HG03558 (cell line): Measurements from ENCODE around the gene RBM20.
"Not testable (repeated sequence)": the region's sequence is repeated elsewhere in the genome, so short reads cannot be mapped to it uniquely, and the experiment has no call there.

Experiments used
- ATAC-seq: cut with Tn5 transposase; IDR thresholded peaks from one replicate; pipeline ENCODE4 v1.9.1; 2021; ENCODE audit warnings: moderate number of reproducible peaks; ENCODE audit not compliant: unreplicated experiment; ENCODE audit errors: extremely low read depth

The RBM20 gene

DNA sequence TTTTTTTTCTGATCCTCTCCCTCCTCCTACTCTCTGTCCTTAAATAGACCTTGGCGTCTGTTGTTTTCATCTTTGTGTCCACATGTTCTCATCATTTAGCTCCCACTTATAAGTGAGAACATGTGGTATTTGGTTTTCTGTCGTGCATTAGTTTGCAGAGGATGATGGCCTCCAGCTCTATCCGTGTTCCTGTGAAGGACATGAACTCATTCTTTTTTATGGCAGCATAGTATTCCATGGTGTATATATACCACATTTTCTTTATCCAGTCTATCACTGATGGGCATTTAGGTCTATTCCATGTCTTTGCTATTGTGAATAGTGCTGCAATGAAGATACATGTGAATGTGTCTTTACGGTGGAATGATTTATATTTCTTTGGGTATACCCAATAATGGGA lies 20.8 kb upstream of the RBM20 start:
- ATAC-seq: not testable (repeated sequence)

DNA sequence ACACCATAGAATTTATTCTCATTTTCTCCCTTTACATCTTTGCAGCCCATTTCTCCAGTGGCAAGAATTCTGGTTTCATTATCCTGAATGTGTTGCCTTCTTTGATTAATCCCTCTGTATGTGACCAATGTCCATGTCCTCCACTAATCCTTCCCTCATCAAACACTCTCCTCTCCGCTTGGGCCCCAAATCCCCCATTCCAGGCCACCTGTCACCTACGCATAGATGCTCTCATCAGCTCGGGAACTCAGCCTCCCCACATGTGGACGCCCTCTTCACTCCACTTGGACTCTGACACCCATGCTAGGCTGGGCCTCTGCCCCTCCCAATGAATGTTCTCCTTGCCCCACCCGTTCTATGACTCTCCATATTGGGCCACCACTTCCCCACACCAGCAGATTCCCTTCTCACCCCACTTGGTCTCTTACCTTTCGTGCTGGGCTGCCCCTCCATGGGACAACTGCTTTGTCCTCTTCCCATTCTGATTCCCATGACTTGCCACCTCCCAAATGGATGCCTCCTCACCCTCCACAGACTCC lies 18.7 kb upstream of the RBM20 start:
- no peak for ATAC-seq

DNA sequence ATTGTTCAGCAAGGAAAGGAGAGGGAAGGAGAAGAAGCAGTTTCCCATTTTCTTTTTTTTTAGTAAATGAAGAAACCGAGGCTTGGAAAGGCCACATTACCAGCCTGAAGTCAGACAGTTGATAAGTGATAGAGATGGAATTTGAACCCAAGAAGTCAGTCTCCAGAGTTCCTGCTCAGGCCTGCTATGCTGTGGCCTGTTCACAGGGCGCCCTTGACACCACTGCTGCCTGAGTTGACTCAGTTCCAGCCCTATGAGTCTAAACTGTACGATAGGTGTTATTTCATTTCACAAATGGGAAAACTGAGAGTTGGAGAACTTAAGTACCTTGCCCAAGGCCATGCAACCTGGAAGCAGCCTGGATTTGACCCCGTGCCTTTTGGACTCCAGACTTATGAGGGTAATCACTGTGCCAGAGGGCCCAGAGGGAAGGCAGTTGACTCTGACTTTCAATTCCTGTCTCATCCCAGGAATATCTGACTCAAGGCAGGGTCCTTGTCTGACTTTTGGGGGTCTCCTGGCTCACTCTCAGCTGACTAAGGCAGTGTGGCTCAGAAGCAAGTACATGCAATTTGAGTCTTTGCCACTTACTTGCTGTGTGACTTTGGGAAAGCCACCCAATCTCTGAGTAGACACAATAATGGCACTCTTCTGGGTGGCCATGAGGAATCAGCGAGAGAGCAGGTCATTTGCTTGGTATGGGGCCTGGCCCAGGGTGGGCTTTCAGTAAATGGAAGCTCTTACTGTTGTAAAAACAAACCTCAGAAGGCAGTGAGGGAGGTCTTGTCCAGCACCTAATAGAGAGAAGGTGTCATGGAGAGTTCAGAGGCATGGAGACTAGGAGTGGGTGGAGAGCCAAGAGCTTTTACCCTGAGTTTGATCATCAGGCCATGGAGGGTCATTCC lies 17.9 kb upstream of the RBM20 start:
- no peak for ATAC-seq

DNA sequence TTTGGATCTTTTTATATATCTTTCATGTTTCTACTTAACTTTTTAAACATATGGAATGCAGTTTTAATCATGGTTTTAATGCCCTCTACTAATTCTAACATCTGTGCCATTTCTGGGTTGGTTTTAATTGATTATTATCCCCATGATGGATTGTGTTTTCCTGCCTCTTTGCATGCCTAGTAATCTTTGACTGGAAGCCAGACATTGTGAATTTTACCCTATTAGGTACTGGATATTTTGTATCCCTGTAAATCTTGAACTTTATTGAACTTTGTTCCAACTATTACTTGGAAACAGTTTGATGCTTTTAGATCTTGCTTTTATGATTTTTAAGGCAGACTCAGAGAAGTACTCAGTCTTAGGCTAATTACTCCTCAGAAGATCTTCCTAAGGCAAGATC lies 16.0 kb upstream of the RBM20 start:
- ATAC-seq: no peak

DNA sequence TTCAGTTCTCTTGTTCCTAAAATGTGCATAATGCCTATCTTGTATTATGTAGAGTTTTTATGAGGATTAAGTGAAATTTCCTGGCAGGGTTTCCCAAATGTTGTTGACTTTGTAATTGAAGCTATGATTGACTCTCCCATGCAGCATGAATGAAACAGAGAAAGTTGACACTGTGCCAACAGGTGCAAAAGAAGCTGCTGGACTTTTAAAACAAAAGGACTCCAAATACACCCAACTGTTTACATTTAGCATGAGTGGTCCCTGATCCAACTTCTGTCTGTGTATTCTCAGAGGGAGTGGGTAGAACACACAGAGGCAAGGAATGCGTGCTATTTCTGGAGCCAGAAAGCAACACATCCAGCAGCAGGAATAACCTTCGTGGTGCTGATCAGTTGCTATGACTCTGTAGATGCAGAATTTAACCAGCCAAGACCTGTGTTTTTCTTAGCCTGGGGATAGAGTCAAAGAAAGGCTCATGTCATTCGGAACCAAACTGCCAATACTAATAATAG lies 14.4 kb upstream of the RBM20 start:
- no peak for ATAC-seq

DNA sequence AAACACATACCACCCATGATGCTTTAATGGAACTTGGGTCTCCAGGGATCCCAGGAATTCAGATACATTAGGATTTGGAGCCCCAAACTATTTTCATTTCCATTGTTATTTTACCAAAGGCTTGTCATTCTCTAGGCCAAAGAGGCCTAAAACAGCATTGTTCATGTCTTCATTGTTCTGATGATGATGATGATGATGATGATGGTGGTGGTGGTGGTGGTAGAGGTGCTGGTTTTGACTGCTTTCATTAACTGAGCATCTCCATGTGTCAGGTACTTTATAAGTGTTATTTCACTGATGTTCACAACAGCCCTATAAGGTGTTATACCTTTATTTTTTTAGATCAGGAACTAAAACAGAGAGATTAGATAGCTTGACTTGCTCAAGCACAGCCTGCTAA lies 12.2 kb upstream of the RBM20 start:
- ATAC-seq: no peak

DNA sequence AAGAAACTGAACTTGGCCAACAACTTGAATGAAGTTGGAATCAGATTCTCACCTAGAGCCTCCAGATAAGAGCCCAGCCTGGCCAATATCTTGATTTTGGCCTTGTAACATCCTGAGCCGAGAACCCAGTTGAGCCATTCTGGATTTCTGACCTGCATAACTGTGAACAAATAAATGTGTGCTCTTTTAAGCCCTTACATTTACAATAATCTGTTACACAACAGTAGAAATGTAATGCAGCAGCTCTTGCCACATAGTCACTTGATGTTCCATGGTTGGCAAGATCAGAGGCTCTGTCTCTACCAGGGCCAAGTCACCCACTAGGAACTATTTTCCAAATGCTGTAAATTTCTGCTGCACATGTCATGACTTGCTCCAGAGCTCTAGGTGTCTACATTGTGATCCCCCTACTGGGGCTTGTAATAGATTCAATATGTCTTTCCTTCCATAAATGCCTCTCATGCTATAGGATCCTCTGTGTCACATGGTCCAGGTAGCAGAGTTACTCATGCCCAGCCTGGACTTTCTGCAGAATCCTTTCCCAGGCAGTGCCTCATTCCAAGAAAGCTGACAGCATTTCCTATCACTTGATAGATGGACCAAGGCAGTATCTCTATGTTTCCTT lies 11.4 kb upstream of the RBM20 start:
- no peak for ATAC-seq

DNA sequence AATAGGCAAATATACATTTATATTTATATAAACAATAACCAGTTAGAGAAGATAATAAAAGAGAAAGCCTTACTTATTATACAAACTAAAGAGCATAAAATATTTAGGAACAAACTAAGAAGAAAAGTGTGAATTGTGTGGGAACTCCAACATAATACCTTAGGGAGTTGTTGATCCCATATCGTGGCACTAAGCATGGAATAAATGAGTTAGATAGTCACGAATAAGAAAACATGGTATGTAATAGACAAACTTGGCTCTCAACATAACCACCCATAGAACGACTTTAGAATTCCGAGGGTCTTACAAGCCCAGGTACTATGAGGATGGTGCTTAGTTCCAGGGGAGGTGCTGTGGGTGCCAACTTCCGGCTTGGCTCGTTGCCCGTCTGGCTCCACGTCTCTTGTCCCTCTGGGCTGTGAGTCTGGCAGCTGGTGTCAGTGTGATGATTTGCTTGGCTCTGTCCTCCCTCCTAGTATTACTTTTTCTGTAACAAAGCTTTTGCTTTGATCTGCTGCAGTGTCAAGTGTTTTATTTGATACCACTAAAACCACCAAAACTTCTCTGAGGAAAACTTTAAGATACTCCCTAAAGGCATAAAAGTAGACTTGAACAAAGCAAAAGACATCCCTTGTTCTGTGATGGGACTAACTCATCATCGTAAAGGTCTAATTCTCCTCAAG lies 9.5 kb upstream of the RBM20 start:
- no peak for ATAC-seq

DNA sequence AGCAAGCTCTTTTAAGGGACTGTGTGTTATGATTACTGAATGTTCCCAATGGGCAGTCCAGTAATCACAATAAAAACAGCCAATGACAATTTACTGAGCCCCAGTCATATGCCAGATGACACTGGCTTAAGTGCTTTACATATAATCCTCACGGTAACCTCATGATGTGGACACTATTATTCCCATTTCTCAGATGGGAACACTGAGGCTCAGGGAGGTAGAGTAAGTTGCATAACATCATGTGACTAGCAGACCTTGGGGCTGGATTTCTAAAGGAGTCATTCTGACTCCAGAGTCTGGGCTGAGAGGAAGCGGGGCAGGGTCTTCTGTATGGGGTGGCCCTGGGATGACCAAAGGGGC lies 7.6 kb upstream of the RBM20 start:
- ATAC-seq: no peak

DNA sequence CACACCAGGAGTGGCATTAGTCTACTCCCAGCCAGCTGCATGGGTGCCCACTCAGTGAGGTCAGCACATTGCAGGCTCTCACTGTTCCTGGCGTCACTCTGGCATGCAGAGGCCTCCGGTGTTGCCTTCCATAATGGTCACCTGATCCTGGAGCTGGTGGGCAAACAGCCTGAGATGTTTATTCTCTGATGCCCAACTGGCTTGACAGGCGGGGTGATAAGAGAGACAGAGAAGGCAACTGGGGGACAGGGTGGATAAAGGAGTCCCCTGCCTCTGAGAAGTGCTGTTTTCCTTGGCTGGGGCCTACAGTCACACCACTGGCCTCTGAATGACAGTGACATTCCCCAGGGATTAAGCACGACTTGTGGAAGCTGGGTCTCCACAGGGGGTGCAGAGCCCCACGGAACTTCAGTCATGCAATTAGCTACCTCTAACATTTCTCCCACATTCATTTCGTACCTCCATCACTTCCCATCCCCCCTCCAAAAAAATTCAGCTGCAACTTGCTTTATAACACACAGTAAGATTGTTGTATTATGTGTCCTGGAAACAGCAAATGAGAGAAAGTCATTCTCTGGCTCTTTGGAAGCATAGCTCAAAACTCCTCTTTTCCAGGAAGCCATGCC lies 7.1 kb upstream of the RBM20 start:
- ATAC-seq: no peak

DNA sequence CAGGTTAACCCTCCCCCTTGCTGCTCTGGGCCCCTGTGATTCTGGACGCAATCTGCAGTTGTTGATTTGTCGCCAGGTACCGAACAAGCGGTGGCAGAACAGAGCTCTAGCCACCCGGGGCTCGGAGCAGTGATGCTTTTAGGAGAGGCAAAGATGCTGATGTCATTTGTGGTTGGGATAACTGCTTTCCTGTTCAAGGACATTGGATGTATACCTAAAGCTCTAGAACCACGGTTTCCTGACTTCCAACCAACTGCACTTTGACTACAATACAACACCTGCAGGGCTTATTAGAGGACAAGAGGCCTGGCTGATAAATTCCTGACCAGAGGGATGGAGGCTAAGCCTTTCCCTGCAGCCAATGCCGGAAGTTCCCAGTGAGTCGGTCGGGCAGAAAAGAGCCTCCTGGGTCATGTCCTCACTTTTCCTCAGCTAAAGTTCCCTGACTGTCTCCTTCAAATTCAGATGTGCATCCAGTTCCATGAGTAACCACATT lies 6.5 kb upstream of the RBM20 start:
- ATAC-seq: no peak

DNA sequence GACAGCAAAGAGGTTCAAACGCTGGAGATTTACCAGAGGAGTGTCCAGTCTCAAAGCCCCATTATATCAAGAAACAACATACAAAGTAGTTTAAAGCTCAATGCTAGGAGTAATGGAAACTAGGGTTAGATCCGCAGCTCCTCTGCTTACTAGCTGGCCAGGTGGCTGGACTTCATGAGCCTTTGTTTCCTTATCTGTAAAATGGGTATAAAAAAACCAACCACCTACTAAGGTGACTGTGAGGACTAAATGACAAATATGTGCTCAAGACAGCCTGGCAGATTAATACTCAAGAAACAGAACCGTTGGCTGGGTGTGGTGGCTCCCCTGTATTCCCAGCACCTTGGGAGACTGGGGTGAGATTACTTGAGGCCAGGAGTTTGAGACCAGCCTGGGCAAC lies 5.8 kb upstream of the RBM20 start:
- no peak for ATAC-seq

DNA sequence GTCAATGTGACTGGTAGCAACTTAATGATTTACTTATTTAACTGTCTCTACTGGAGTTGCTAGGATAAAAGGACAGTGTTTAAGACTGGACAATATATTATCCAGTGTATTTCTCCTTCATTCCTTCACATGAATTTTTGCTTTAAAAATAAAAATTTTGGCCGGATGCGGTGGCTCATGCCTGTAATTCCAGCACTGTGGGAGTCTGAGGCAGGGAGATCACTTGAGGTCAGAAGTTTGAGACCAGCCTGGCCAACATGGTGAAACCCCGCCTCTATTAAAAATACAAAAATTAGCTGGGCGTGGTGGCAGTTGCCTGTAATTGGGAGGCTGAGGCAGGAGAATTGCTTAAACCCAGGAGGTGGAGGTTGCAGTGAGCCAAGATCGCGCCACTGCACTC lies 5.1 kb upstream of the RBM20 start:
- ATAC-seq: not testable (repeated sequence)

DNA sequence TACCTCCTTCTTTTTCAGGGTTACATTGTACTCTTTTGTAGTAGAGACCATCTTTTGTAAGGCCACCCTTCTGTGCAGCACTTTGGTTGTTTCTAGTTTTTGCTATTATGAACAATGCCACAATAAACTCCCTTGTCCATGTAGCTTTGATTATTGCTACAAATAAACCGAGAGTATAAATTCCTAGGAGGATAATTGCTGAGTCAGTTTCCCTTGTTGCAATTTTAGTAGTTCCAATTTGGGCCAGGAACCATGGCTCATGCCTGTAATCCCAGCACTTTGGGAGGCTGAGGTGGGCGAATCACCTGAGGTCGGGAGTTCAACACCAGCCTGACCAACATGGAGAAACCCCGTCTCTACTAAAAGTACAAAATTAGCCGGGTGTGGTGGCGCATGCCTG lies 4.3 kb upstream of the RBM20 start:
- ATAC-seq: not testable (repeated sequence)

DNA sequence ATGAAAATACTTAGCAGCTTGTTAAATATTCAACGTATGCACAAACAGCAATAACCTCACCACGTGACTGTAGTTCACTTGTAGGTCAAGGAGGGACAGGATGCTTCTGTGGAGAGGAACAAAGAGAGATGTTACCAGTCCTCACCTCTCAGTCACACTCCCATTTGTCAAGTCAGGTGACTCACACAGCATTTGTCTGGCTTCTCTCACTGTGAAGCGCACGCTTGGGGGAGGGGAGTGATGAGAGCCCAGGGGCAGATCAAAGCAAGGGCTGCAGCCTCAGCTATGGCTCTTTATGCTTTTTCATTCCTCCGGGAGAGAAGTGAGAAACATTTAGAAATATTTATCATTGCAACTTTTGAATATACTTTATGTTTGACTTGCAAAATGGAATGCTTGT lies 2.9 kb upstream of the RBM20 start:
- ATAC-seq: no peak

DNA sequence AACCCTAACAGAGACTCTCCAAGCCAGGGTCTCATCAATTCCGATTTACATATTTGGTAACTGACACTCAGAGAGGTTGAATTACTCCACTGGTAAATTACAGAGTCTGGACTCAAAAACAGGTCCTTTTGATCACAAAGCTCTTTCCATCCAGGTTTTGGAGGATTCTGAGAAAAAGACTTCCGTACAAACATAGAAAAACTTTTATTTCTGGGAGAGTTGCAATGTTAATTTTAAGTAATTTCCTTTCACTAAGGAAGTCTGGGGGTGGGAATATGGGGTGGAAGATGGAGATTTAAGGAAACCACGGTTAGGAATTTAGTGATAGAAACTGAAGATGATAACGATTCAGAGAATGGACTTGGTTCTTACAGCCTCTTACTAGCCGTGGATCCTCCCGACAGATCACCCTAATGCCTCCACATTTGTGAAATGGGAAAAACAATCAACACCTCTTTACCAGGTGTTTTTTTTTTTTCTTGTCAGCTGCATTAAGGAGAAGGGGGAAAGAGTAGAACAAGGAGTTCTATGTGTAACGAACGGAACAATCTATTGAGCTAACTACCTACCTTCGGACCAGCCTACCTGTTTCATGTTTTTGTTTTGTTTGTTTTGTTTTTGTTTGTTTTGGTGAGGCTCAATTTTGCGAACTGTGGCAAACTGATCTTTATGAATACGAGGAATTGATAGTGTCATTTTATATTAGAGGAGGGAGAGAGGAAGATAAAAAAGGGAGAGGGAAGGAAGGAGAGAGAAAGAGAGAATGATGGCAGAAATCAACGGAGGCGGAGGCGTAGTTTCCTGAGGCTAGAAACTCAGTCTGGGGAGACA lies 1.7 kb upstream of the RBM20 start:
- no peak for ATAC-seq

DNA sequence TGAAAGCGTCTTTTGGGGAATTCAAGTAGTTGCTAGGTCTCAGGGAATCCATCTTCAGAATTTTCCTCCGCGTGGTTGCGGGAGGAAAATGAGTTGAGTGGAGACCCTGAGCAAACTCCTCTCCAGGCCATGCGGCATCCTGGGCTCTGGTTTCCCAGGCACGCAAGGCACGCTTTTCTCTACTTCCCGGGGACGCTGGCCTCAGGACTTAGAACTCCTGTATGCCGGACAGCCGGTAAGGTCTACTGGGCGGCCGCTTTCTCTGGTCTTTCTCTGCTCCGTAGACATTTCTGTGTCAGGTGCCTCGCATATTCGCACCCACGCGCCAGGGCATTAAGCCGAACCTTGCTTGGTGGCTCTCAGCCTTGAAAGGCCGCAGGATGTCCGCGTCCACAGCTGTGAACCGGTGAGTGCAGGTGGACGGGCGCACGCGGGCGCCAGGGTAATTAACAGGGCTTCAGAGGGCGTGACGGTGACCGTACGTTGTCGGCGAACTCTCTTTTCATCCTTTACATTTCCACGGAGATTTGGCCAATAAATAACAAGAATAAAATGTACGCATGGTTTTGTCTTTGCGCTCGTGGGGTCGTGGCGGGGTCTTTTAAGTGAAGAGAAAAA lies 992 bp upstream of the RBM20 start:
- ATAC-seq: no peak

DNA sequence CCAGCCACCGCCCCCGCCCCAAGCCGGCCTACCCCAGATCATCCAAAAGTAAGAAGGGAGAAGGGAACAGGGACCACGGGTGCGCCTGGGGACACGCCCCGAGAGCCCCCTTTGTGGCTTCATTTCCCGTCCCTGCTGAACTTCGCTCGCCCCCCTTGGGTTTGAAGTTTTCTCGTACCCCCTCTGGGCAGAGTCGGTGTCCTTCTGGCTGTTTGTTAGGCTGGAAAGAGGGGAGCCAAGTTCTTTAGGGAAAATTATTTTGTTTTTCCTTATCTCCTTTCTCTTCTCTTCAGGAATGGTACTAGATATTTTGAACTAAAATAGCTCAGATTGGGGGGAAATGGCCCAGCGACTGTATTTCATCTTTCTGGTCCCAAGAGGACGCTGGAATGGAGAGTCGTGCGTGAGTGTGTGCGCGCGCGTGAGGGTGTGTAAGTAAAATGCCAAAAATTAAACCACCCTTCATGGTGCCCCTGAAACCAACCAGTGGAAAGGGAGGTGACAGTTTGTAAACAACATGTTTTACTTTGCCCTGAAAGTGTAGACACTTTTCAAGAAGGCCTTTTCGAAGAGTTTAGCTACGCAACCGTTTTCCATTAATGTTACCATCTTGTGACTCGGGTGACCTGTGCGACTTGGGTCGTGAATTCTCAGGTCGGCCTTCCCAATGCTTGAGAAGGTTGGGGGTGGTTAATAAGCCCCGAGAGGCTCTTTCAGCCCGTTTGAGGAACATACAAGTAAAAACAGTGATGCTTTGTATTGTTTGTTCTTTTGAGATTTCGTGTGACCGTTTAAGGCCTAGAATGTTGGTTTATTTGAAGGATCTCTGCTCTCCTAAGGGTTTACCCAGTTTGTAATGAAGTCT lies 694 bp downstream of the RBM20 start:
- ATAC-seq: no peak
